GM10266 (cell line): Measurements from ENCODE around the gene TBC1D5.

Source experiments
- DNase-seq: peaks from one replicate; pipeline ENCODE4 v3.0.0; 2012; ENCODE audit errors: extremely low spot score
- TF ChIP-seq, protein P1 (sequence below): IDR thresholded peaks from 2 replicates; pipeline ENCODE4 v1.5.1; 2012; ENCODE audit warnings: mild to moderate bottlenecking, low read depth; ENCODE audit not compliant: control insufficient read depth, insufficient read depth; ENCODE audit errors: missing control alignments

The TBC1D5 gene

DNA sequence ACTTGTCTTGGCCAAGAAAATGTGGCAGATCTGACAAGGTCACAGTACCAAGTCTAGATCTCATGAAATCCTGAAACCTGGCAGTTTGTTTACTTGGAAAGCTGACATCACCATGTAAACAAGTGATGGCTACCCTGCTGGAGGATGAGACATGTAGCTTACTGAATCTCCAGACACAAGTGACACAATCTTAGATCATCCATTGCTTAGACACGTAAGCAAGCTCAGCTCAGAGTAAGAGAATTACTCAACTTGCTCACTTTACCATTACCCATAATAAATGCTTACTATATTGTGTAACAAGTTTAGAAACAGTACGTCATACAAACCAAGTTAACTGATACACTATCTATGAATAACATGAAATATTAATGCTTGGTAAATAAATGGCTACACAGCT is 263.8 kb downstream of the TBC1D5 start:
- TF ChIP-seq, protein P1, sequence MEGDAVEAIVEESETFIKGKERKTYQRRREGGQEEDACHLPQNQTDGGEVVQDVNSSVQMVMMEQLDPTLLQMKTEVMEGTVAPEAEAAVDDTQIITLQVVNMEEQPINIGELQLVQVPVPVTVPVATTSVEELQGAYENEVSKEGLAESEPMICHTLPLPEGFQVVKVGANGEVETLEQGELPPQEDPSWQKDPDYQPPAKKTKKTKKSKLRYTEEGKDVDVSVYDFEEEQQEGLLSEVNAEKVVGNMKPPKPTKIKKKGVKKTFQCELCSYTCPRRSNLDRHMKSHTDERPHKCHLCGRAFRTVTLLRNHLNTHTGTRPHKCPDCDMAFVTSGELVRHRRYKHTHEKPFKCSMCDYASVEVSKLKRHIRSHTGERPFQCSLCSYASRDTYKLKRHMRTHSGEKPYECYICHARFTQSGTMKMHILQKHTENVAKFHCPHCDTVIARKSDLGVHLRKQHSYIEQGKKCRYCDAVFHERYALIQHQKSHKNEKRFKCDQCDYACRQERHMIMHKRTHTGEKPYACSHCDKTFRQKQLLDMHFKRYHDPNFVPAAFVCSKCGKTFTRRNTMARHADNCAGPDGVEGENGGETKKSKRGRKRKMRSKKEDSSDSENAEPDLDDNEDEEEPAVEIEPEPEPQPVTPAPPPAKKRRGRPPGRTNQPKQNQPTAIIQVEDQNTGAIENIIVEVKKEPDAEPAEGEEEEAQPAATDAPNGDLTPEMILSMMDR: no peak
- DNase-seq: no peak

DNA sequence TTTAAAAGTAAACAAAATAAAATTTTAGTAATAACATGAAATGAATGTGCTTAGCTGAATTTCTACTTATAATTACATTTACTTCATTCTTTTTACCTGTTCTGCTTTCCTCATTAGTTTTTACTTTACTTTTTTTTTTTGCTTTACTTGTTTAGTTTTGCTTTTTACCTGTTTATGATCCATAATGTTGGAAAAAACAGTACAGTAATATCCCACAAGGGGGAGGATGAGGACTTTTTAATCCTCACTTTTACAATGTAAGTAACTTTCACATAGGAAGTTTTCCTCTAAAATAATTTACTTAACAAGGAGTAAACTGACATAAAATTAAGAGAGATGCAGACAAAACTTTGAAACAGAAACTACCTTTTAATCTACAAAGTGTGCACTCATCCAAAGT is 268.7 kb downstream of the TBC1D5 start:
- TF ChIP-seq, protein P1: no peak

DNA sequence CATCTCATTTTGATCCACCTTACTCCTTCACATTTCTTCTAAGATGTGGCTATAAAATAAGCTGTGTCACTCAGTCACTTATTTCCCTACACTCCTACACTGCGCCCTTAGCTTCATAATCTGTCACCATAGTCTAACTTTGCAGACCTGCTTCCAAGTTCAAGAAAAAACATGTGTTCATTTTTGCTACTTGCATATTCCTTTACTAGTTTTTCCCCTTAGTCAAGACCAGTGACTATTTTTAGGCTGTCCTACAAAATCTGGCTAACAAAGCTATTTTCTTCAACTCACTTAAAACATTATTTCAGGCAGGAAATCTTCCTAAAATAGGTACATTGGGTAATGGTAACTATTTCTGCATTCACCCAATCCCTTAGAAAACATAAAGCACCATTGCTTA is 272.5 kb downstream of the TBC1D5 start:
- no peak for DNase-seq
- TF ChIP-seq, protein P1: no peak

More for the DNA sequence above, 268.7 kb downstream of the TBC1D5 start:
- no peak for DNase-seq

DNA sequence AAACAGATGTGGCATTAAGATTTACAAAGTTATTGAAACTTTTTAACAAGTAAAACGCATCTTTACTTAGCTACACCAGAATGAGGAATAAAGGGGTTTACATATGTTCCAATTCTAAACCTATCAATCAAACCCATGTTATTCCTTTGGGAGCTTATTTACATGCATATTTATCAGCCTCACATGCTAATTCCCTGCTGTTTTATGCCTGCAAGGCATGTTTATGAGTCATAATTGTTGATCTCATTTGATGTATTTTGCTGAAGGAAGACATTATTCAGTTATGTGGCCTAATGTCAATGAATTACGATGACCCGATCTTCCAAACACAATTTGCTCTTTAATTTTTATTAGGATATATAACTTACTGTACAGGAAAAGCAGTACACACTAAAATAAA is 272.9 kb downstream of the TBC1D5 start:
- DNase-seq: no peak
- TF ChIP-seq, protein P1: no peak

DNA sequence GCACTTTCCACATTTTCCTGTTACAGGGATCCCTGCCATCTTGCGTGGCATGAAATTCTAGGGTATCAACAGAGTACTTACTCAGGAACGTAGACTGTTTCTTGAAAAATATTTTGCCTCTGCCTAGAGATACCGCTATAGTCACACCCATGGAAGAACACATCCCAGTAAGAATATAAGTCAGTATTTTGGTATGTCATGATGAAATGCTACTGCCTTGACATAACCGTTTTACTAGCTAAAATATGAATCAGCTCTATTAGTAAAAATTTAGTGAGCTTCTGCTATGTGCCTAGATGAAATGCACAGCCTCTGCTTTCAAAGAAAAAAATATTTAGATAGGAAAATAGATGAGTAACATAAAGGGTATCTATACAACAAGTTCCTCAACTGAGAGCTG is 276.4 kb downstream of the TBC1D5 start:
- TF ChIP-seq, protein P1: no peak
- DNase-seq: no peak

DNA sequence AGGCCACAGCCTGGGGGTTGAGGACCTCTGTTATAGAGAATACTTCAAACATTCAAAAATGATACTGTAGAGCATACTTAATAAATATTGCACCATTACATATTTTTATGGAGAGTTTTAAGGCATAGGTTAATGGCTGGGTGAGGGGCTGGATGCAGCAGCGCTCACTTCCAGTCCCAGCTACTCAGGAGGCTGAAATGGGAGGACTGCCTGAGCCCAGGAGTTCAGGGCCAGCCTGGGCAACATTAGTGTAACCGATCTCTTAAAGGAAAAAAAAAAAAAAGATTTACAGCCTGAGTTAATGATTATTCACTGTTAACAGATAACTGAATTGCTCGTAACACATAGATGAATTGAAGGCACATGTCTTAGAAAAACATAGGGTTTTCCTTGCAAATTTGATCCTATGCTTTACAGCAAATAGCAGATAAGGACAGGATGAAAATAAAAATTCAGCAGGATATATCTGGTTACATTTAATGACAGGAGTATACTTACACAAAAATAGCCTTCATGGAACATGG is 282.9 kb downstream of the TBC1D5 start:
- TF ChIP-seq, protein P1: no peak
- DNase-seq: no peak

DNA sequence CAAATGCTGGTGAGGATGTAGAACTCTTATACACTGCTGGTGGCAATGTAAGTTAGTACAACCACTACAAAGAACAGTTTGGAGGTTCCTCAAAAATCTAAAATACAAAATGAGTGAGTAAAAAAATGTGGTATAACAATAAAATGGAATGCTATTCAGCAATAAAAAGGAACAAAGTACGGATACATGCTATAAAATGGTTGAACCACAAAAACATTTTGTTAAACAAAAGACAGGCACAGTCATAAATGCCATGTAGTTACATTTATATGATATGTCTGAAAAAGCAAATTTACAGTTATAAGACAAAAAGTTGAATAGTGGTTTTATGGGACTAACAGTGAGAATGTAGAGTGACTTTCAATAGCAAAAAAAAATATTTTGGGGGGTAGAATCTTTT is 285.8 kb downstream of the TBC1D5 start:
- no peak for DNase-seq
- TF ChIP-seq, protein P1: no peak
